Measurements from ENCODE around the gene TAS2R60.

The TAS2R60 gene

GRCh38 chr7:143456992-143457793, 13.9 kb downstream of the TAS2R60 start:
- Histone ChIP-seq H3K27me3 (no peaks in the 10 kb centered on the region), H3K27ac (no peak overlapping the region), H3K4me1 (ENCODE audit: control insufficient read depth in 1 of 2, insufficient read depth in 1 of 2, low read depth in 1 of 2, low read length in 1 of 2) (no peaks in the 10 kb centered on the region), H3K9me3 (no peaks in the 10 kb centered on the region), H3K36me3 (no peaks in the 10 kb centered on the region), H3K4me3 (ENCODE audit: low read depth in 1 of 2, low read length in 1 of 2) (no peak overlapping the region)
- TF ChIP-seq, protein P1, sequence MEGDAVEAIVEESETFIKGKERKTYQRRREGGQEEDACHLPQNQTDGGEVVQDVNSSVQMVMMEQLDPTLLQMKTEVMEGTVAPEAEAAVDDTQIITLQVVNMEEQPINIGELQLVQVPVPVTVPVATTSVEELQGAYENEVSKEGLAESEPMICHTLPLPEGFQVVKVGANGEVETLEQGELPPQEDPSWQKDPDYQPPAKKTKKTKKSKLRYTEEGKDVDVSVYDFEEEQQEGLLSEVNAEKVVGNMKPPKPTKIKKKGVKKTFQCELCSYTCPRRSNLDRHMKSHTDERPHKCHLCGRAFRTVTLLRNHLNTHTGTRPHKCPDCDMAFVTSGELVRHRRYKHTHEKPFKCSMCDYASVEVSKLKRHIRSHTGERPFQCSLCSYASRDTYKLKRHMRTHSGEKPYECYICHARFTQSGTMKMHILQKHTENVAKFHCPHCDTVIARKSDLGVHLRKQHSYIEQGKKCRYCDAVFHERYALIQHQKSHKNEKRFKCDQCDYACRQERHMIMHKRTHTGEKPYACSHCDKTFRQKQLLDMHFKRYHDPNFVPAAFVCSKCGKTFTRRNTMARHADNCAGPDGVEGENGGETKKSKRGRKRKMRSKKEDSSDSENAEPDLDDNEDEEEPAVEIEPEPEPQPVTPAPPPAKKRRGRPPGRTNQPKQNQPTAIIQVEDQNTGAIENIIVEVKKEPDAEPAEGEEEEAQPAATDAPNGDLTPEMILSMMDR (IDR thresholded peaks at IDR 0.05), result no peak

DNA sequence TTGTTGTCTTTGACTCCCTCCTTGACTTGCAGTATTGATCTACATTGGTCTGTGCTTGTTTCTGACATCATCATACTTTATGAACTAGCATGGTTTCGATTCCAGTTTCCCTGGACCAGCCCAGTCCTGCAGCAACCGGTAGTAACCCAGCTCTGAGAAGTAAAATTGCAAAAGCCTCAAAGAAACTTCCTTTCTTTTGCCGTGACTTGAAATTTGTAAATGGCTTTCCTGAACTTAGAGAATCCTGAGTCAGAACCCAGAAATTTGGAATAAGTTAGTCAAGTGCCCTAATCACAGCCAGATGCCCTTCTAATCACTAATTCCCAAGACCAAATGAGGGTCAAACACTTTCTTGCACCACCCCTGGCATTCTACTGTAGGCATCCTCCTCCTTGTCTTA, 15.0 kb downstream of the TAS2R60 start:
- no peak overlapping the region for H3K27ac ChIP-seq

DNA sequence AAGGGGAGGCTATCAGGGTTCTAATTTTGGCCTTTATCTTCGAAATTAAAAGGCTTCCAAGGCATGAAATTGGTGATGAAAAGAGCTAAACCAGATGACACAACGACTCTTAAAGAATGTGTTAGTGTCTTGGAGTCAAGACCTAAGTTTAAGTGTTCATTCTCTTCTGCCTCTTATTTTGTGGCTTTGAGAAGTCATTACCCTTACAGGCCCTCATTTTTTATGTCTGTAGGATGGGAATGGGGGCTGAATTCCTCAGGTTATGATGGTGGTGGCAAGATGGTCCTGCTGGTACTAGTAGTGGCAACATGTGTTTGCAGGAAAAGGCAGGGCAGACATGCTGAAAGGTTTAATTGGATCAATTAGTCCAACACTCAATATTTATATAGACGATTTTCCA, 15.4 kb downstream of the TAS2R60 start:
- TF ChIP-seq, protein P1 (IDR thresholded peaks at IDR 0.05), result no peak
- Histone ChIP-seq H3K9me3 (no peaks in the 10 kb centered on the region), H3K4me3 (ENCODE audit: low read depth in 1 of 2, low read length in 1 of 2) (no peak overlapping the region), H3K27me3 (no peaks in the 10 kb centered on the region), H3K4me1 (ENCODE audit: control insufficient read depth in 1 of 2, insufficient read depth in 1 of 2, low read depth in 1 of 2, low read length in 1 of 2) (no peaks in the 10 kb centered on the region), H3K36me3 (no peaks in the 10 kb centered on the region), H3K27ac (no peak overlapping the region)

More for the DNA sequence above, 15.0 kb downstream of the TAS2R60 start:
- Histone ChIP-seq H3K27me3 (no peaks in the 10 kb centered on the region), H3K4me1 (ENCODE audit: control insufficient read depth in 1 of 2, insufficient read depth in 1 of 2, low read depth in 1 of 2, low read length in 1 of 2) (no peaks in the 10 kb centered on the region), H3K36me3 (no peaks in the 10 kb centered on the region), H3K9me3 (no peaks in the 10 kb centered on the region), H3K4me3 (ENCODE audit: low read depth in 1 of 2, low read length in 1 of 2) (no peak overlapping the region)
- TF ChIP-seq, protein P1 (IDR thresholded peaks at IDR 0.05), result no peak

- H3K4me1 ChIP-seq (ENCODE audit: control insufficient read depth in 1 of 2, insufficient read depth in 1 of 2, low read depth in 1 of 2, low read length in 1 of 2), result no peaks in the 10 kb centered on the region
- no peaks in the 10 kb centered on the region for H3K36me3 ChIP-seq
- no peaks in the 10 kb centered on the region for H3K27me3 ChIP-seq
- H3K9me3 ChIP-seq, result no peaks in the 10 kb centered on the region
- H3K4me3 ChIP-seq (ENCODE audit: low read depth in 1 of 2, low read length in 1 of 2), result no peak overlapping the region
- no peak overlapping the region for H3K27ac ChIP-seq
- TF ChIP-seq, protein P1 (IDR thresholded peaks at IDR 0.05), result no peak
Observed at GRCh38 chr7:143459359-143459758, 16.1 kb downstream of the TAS2R60 start.

GRCh38 chr7:143460271-143460979, 17.2 kb downstream of the TAS2R60 start:
- Histone ChIP-seq H3K4me1 (ENCODE audit: control insufficient read depth in 1 of 2, insufficient read depth in 1 of 2, low read depth in 1 of 2, low read length in 1 of 2) (no peaks in the 10 kb centered on the region), H3K9me3 (no peaks in the 10 kb centered on the region), H3K27ac (no peak overlapping the region), H3K27me3 (no peaks in the 10 kb centered on the region), H3K36me3 (no peaks in the 10 kb centered on the region), H3K4me3 (ENCODE audit: low read depth in 1 of 2, low read length in 1 of 2) (no peak overlapping the region)
- TF ChIP-seq, protein P1 (IDR thresholded peaks at IDR 0.05), result no peak

All from neutrophil (primary cell).